GM21825 (cell line): ENCODE measurements around the gene LAMA5.

Experiments
- ATAC-seq: cut with Tn5 transposase; IDR thresholded peaks from one replicate; pipeline ENCODE4 v1.9.1; 2021; ENCODE audit warnings: mild to moderate bottlenecking, moderate library complexity; ENCODE audit not compliant: unreplicated experiment

The LAMA5 gene

DNA sequence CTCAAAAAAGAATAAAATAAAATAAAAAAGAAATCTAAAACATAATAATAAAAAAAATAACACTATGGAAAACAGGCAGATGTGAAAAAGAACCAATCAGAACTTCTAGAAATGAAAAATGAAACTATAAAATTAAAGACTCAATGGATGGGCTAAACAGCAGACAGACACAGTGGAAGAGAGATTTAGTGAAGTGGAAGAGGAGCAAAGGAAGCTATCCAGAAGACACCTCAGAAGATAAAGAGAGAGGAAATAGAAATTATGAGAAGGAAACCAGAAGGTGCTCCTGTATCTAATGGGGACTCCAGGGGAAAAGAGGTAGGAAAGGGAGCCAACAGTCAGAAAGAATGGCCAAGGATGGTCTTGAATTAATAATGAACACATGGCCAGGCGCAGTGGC is 18.5 kb downstream of the LAMA5 start:
- no peak for ATAC-seq

DNA sequence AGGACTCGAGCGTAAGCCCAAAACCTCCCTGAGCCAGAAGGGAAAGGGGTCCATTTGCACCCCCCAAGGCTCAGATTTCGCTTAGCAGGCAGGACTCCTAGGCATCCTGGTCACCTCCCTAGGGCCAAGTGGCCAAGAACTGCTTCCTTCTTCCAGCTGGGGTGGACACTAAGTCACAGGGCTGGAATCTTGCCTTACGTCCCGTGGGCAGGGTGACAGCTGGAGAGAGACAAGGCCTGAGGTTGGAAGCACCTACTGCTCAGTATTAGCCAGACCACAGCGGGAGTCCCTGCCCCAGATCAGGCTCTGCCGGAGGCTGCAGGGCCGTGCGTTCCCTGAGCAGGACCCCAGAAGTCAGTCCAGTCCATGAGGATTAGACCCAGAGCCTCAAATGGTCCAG is 19.7 kb downstream of the LAMA5 start:
- no peak for ATAC-seq

DNA sequence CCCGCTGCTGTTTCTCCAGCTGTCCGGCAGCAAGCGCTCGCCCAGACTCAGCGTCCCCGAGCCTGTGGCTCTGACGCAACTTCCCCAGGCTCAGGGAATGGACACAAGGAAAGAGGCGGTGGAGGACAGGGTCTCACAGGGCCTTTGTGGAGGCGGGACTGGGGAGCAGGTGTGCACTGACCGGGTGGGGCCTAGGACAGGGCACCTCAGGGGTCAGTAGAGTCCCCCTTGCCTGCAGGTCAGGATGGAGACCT is 20.0 kb downstream of the LAMA5 start:
- no peak for ATAC-seq

DNA sequence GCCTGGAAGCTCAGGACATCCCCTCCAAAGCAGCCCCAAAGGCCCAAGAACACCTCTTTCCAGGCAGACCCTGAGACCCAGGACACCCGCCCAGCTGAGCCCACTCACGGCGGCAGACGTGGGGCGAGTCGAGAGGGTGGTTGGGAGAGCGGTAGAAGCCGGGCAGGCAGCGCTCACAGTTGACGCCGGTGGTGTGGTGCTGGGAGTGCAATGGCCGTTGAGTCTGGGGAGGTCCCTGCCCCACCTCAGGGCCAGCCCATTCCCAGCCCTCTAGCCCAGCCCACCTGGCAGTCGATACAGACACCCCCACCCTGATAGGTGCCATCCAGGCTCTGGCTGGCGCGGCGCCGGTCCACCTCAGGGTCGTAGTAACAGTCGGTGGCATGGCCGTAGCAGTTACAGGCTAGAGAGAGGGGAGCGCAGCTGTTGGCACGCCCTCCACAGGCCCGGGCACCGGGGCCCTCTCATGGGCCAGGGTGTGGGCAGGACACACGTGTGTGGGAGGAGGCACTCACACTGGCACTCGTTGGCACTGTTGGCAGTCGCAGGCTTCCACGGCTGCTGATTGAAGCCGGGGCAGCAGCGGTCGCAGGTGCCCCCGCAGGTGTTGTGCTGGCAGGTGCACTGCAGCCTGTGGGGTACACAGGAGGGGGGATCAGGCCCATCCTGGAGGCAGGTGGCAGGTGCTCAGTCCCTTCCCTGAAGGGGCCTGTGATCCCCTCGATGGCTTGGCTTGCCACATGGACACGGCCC is 20.5 kb downstream of the LAMA5 start:
- no peak for ATAC-seq

DNA sequence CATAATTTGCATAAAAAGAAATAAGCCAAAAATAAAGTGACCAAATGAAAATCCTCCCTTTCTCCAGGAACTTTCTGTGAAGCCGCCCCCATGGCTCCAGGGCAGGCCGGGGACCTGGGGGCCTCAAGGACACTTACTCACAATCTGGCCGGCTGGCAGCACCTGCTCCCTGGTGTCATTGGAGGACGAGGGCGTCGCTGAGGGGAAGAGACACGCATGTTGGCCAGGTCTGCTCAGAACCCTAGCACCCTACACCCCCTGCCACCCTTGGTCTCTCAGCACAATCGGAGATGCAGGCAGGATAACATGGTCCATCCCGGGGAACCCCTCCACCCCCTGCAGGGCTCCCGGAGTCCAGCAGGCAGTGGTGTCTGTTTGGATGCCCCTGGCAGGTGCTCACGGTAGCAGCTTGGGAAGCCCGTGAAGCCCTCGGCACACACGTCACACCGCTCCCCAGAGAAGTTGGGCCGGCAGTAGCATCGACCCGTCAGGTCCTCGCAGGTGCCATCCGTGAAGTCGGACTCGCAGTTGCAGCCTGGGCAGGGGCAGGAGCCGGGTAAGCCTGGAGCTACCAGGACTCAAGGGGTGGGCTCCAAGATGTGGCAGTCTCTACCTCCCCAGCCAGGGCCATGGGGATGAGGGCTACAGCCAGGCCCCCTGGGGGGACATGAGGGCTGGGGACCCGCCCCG is 21.3 kb downstream of the LAMA5 start:
- no peak for ATAC-seq

DNA sequence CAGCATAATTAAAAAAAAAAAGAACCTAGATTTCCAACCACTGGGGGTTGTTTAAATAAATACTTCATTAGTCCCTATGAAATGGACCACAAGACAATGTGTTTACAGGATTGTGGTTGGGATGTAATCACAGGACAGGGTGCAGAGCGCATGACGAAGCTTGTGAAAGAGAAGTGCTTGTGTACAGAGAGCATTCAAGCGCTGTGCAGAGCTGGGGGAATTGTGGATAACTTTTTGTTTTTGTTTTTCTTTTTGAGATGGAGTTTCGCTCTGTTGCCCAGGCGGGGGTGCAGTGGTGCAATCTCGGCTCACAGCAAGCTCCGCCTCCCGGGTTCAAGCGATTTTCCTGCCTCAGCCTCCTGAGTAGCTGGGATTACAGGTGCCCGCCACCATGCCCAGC is 22.3 kb downstream of the LAMA5 start:
- no peak for ATAC-seq

DNA sequence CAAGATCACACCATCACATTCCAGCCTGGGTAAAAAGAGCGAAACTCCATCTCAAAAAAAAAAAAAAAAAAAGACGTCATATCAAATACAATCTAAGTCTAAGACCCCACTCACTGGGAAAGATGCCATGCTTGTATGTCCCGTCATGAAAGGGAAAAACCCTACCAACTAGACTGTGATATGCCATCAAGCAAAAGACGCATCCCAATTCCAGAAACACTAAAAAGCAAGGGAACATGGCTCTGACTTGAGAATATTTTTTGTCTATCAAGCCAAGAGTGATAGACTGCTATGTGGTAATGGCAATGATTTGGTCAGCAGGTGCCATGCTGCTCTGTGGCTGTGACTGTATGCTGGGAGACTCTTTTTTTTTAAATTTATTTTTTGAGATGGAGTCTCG is 23.0 kb downstream of the LAMA5 start:
- ATAC-seq: no peak

DNA sequence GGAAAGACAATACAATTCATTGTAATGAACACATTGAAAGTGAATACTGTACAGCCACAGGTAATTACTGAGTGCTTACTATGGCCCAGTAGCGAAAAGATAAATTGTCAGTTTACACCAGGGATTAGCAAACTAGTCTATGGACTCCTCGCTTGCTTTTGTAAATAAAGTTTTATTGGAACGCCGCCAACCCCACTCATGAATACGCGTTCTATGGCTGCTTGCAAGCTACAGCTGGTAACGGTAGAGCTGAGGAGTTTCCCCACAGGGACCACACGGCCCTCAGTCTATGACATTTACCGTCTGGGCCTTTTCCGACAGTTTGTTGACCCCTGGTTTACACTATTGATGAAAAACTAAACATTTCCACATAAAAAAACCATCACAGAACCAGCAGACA is 24.2 kb downstream of the LAMA5 start:
- no peak for ATAC-seq

DNA sequence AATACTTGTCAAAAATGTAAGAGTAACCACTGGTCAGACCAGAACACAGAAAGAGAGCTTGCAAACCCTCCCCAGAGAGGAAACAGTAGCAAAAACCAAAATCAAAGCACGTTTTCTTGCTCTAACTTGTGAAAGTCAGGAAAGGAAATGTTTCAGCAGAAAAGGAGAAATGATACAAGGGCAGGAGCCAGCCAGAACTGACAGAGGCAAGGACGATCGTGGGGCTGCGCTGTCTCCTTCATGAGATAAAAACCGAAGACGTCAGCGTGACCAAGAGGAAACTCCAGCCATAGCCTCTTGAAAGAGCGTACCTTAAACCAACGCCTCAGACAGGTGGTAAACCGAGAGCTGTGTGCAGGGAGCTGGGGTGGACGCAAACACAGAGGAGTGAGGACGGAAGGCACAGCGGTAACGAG is 27.5 kb downstream of the LAMA5 start:
- ATAC-seq: peak; percentile 67

DNA sequence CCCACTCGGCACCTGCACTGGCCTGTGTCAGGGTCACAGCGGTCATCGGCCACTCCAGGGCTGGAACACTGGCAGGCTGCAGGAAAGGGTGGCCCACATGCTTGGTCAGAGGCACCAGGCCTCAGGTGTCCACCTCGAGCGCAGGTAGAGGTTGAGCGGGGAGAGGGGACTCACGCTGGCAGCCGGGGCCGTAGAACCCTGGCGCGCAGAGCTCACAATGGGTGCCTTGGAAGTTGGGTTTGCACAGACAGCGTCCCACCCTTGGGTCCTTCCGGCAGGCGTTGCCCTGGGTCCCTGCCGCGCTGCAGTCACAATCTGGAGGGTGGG is 28.9 kb downstream of the LAMA5 start:
- ATAC-seq: no peak

DNA sequence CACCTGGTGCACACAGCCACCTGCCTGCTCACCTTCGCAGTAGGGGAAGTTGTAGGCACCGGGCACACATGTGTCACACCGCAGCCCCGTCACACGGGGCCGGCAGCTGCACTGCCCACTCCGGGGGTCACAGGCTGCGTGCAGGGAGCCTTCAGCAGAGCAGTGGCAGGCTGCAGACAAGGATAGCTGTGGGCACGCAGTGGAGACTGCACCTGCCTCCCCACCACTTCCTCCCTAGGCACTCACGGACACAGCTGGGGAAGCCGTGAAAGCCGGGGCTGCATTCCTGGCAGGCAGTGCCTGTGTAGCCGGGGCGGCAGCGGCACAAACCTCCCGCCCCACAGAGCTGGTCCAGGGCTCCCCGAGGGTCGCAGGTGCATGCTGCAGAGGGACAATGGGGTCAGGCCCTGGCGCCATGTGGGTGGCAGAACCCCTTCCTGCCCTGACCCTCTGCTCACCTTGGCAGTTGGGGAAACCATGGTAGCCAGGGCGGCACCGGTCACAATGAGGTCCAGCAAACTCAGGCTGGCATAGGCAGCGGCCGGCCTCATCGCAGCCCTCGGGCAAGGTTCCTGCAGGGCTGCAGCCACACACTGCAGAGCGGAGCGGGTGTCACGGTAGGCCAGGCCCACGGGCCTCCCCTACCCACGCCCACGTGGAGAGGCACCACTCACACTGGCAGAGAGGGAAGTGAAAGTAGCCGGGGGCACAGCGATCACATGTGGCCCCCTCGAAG is 29.4 kb downstream of the LAMA5 start:
- ATAC-seq: no peak

DNA sequence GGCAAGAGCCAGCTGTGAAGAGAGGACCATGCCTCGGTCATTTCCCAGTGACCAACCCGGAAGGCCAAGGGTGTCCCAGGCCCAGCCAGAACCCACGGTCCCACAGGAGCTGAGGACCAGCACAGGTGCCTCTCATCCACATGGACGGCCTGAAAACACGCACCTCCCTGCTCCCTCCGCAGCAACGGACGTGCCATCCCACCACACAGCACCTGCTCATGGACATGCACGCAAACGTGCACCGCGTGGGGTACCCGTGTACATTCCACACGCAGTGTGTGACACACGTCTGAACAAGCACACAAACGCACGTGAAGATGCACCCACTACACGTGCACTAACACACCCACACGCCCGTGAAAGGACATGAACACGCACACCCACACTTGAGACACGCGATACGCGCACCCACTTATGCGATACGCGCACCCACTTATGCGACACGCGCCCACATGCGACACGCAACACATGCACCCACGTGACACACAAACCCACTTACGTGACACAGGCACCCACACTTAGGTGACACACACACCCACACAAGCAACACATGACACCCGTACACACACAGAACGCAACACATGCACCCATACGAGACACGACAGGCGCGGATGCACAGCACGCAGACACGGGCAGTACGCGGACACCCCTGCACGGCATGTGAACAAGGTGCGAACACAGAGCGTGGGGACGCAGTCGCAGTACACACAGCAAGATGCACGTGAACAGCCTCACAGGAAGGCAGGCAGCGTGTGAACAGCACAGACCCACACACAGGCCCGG is 30.1 kb downstream of the LAMA5 start:
- ATAC-seq: no peak

DNA sequence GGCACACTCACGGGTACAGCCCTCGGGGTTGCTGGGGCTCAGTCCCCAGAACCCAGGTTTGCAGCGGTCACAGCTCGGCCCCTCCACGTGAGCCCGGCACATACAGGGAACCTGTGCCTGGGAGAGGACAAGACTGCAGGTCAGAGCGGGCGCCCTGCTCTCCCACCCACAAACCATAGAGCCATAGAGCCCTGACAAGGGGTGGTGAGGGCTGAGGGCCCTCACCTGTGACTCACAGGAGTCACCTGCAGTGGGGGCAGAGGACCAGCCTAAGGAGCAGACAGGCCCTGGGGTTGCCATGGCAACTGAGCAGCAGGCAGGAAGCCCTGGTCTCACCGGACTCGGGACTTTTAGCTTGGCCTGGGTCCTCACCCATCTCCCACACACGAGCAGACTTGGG is 30.8 kb downstream of the LAMA5 start:
- ATAC-seq: no peak

DNA sequence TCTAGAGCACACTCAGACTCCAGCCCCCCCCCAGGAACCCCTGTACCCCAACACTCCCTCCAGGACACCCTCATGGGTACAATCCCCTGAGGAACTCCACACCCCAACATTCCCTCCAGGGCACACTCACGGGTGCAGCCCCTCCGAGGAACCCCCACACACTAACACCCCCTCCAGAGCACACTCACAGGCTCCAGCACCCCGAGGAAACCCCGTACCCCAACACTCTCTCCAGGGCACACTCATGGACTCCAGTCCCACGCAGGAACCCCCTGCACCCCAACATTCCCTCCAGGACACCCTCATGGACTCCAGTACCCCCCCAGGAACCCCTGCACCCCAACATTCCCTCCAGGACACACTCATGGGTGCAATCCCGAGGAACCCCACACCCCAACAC is 31.6 kb downstream of the LAMA5 start:
- no peak for ATAC-seq

DNA sequence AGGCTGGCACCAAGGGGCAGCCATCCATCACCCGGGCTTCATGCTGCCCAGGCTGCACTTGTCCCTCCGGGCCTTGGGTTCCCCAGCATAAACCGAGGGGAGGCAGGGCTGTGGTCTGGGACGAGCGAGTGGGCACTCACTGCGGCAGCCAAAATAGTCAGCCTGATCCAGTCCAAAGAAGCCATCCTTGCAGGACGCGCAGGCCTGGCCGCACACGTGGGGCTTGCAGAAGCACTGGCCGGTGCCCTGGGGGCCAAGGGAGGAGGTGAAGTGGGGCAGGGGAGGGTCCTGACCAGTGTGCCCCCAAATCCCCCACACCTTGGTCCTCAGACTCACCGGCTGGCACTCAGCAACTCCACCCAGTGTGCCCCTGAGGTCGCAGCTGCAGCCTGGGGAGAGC is 32.2 kb downstream of the LAMA5 start:
- ATAC-seq: no peak

DNA sequence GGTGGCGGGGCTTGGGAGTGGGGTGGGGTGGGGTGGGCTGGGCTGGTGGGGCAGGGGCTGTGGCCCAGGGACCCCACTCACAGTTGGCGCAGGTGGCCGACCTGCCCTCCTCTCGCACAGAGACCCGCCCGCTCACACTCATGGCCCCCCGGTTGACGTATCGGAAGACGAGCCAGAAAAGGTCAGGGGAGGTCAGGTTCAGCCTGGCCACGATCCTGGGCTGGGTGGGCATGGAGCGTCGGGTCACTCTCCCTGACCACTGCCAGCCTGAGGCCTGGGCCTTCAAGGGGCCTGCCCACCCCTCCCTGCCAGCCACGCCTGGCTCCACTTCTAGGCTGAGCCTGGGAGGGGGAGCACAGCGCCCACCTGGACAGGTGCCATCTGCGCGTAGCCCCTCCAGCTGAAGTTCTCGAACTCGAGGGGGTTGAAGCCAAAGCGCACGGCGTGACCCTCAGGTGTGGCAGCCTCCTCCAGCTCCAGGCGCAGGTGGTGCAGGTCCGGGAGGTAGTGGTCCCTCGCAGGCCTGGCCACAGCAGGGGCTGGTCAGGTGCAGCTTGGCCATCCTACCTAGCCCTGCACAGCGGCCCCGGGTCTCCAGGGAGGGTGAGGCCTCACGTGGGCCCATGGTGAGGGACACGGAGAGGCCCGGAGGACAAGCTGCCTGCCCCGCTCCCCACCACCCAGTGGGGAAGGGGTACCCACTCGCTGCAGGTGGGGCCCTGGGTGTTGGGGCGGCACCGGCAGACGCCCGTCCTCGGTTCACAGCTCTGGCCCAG is 33.1 kb downstream of the LAMA5 start:
- no peak for ATAC-seq

DNA sequence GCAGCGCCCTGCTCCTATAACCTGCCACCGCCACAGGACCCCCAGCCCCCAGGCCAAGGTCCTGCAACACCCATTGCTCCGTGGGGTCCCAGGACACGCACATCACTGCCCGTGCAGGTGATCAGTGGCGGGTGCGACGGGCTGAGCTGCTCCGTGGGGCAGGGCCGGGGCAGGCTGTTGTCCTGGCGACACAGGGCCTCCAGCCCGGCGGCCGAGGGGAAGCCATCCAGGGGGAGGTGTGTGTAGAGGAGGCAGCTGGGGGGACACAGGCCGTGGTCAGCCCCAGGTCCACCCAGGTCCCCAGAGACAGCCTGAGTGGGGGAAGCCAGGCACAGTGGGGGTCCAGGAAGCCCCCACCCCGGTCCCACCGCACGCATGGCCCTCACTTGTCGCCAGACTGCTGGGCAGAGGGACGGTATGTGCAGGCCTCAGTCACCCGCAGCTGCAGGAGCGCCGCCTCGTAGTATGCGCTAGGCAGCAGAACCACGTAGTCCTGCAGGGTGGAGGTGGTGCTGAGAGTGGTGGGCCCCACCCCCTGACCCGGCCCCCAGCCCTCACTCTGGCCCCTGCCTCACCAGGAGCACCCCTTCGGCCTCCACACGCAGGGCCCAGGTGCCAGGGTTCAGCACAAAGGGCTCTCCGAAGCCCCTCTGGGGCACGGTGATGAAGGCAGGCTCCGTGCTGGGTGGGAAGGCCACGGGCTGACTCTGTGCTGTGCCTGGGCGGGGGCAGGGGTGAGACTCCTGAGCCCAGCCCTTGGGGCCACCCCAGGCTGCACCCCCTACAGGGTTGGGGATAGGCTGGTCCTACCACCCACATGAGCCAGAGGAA is 33.9 kb downstream of the LAMA5 start:
- ATAC-seq: no peak

DNA sequence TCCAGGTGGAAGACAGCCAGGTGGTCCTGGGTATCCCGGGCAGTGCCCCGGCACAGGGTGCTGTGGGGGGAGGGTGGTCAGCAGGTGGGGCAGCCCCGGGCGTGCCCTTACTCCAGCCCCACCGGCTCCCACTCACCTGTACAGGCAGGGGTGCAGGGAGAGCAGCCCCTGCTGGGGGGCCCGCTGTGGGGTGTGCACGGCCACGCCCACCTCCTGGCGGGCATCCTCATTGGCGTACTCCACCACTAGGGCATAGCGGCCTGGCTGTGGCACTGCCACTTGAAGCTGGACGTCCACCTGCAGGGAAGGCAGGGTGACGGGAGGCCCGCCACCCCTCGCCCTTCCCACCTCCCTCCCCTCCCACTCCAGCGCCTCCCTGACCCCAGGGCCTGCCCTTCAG is 34.7 kb downstream of the LAMA5 start:
- no peak for ATAC-seq

DNA sequence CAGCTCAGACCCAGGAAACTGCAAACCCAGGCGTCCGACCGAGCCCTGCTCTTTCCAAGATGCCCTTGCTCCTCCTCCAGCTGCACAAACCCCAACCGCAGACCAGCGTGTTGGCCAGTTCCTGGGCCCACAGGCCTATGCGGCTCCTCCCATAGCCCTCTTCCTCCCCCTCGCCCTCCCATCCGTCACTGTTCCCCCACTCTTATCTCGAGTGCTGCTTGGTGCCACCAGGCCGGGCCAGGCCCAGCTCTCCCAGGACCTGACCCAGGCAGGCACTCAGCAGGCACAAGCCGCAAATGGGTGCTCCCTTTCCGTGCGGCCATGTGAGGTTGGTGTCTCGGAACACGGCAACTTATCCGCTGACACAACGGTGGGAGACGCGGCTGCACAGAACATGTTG is 35.8 kb downstream of the LAMA5 start:
- no peak for ATAC-seq
